HAP-1 (cell line): ENCODE measurements around the gene RIGI.
"Not testable (repeated sequence)": the region's sequence is repeated elsewhere in the genome, so short reads cannot be mapped to it uniquely, and the experiment has no call there.

Experiments
- DNase-seq, 2 experiments: peaks; one replicate each; pipeline ENCODE4 v3.0.0-alpha.2; 2016 to 2020; ENCODE audit warnings: low spot score in 2 of 2
- H3K27me3 ChIP-seq: fragments of 250-450 bp; sonication (Bioruptor Pico); 2 replicates; pipeline ENCODE4 v1.5.1; 2020; ENCODE audit warnings: low read depth, mild to moderate bottlenecking, moderate library complexity
- H3K36me3 ChIP-seq: fragments of 250-450 bp; sonication (Bioruptor Pico); replicated peaks from 2 replicates; pipeline ENCODE4 v1.5.1; 2020; ENCODE audit warnings: mild to moderate bottlenecking
- H3K4me1 ChIP-seq: fragments of 250-450 bp; sonication (Bioruptor Pico); 2 replicates; pipeline ENCODE4 v1.5.1; 2020; ENCODE audit warnings: mild to moderate bottlenecking
- H3K4me3 ChIP-seq: fragments of 250-450 bp; sonication (Bioruptor Pico); 2 replicates; pipeline ENCODE4 v1.5.1; 2020; ENCODE audit warnings: mild to moderate bottlenecking, moderate library complexity
- H3K9me3 ChIP-seq: fragments of 250-450 bp; sonication (Bioruptor Pico); 2 replicates; pipeline ENCODE4 v1.5.1; 2020; ENCODE audit warnings: mild to moderate bottlenecking, moderate library complexity
- in situ Hi-C: fragments of 300-500 bp; cut with MboI; formaldehyde crosslinking; loops from 3 replicates; pipeline ENCODE4 v1.14.3; 2020; ENCODE audit warnings: low sequenced_read_pairs, inconsistent platforms, mixed read lengths

The RIGI gene

DNA sequence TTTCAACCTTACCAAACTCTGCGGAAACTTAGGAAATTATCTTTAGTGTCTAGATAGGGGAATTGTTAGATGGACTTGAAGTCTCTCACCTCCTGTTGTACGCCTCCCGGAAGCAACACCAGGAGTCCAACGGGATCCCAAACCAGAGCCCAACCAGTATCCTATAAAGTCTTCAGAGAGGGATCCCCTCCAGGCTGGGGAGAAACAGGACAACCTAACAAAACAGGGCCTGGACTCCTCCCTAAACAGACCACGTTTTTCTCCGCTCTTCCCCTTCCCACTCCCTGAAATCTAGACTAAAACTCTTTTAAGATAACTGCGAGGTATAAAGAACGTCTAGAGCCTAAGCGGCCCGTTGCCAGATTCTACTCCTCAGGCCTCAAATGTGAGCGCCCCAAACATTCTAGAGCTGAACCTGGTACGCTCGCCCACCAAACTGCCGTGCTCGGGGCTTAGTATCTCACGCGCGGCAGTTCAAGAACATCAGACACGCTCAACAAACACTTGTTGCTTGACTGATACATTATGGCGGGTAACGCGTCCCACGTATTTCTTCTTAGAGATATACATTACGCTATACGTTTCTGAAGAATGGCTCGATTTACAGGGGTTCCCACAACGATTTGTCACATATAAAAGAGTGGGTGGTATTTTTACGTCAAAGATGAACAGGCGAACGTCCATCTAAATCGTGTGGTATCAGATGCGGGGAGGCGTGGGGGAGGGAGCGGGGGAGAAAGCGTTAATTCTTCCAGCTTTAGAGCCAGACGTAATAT is 25.5 kb upstream of the RIGI start:
- Histone ChIP-seq H3K9me3 (no peaks in the 10 kb centered on the region), H3K4me1 (peaks cover 7% of the 10 kb centered on the region; the same call in 1 of the 2 replicates), H3K27me3 (no peaks in the 10 kb centered on the region), H3K36me3 (peaks cover 5% of the 10 kb centered on the region), H3K4me3 (peak overlapping the region; percentile 85)
- peak; percentile 70 to 72 for DNase-seq
- in situ Hi-C loops: no loop called here

DNA sequence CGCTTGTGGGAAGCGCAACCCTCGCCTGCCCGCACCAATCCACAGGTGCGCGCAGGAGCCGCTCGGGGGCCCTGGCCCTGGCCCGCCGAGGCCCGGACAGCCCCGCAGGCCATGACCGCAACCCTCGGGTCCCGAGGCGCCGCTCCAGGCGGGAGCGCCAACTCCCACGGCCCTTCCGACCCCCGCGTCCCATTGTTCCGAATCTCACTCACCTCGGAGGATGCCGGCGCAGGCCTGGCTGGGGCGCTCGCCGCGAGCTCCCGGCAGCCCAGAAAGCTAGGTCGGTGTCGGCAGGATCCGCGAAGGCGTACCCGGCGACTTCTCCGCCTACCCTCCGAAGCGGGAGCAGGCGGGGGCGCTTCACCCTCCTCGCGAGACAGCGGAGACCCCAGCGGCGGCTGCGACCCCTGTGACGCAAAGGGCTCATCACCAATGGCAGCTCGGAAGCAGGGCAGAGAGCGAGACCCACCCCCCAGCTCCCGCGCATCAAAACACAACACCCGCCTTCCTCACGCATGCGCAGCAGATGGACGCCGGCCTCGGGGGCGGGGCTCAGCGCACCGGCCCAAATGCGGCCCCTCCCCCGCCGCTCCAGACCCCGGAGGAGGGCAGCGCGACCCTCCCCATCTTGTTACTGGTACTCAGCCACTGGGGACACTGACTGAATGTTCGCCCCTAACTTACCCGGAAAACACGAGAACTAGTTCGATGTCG is 24.7 kb upstream of the RIGI start:
- peaks cover 5% of the 10 kb centered on the region for H3K36me3 ChIP-seq
- peak; percentile 93 to 97 for DNase-seq
- H3K27me3 ChIP-seq: no peaks in the 10 kb centered on the region
- H3K4me1 ChIP-seq: peaks cover 7% of the 10 kb centered on the region; the same call in 1 of the 2 replicates
- in situ Hi-C loops: no loop called here
- peak overlapping the region; percentile 85 for H3K4me3 ChIP-seq
- no peaks in the 10 kb centered on the region for H3K9me3 ChIP-seq

DNA sequence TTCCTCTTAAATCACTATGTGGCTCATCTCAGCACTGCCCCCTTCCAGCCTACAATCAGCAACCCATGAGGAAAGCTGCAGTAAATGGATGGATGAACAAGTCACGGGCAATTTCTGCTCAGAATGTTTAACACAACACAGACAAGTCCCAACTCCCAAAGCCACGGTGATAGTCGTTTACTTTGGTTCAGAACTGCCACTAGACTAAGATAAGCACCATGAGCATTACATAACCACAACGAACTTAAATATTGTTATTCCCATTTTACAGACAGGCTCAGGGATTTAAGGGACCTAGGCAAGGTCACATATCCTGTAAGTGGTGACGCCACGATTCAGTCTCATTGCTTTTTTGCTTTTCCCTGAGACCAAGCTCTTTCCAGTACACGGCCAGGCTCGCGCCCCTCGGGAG is 24.2 kb upstream of the RIGI start:
- Histone ChIP-seq H3K27me3 (no peaks in the 10 kb centered on the region), H3K9me3 (no peaks in the 10 kb centered on the region), H3K4me1 (peaks cover 7% of the 10 kb centered on the region; the same call in 1 of the 2 replicates), H3K36me3 (peaks cover 5% of the 10 kb centered on the region), H3K4me3 (peak overlapping the region; percentile 85)
- no peak for DNase-seq
- in situ Hi-C loops: no loop called here

DNA sequence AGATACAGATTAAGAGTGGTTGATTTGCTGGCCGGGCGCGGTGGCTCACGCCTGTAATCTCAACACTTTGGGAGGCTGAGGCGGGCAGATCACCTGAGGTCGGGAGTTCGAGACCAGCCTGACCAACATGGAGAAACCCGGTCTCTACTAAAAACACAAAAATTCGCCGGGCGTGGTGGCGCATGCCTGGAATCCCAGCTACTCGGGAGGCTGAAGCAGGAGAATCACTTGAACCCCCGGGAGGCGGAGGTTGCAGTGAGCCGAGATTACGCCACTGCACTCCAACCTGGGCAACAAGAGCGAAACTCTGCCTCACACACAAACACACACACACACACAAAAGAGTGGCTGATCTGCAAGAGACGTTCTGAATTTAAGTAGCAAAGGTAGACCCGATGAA is 22.2 kb upstream of the RIGI start:
- not testable (repeated sequence) for DNase-seq

DNA sequence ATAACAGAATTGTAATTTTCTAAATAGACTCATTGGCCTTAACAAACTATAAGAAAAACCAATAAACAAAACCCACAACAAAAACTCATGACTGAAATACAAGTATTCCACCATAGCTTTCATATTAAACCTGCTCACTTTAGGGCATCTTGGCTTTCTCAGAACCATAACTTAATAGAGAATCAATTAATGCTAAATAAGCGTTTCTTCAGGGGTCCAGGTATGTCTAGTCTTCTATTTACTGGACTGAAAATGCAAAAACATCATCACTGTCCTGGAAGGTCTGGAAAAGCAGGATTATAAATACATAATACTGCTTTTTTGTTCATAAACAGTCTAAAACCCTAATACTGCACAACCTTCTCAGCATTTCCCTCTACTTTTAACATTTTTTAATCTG is 19.9 kb upstream of the RIGI start:
- in situ Hi-C loops: no loop called here

More for the DNA sequence above, 22.2 kb upstream of the RIGI start:
- H3K9me3 ChIP-seq, H3K27me3 ChIP-seq, H3K4me1 ChIP-seq, in situ Hi-C loops, H3K4me3 ChIP-seq: not testable (repeated sequence)
- peaks cover 15% of the 10 kb centered on the region for H3K36me3 ChIP-seq

DNA sequence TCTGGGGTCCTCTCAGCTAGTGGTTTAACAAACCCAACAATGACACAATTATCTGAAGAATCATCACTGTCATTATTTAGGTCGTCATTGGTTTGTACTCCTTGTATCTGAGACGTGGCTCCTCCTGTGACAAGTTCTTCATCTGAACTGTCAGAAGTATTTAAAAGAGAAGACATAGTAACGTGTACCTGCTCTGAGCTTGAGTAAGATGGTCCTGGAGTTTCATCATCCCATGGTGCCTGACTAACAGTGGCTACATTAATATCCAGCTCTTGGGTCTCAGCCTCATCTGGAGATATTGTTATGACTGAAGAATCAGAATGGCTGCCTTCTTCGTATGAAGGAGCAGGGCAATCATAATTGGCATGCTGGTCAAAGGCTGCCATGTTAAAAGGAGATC is 17.1 kb upstream of the RIGI start:
- Histone ChIP-seq H3K4me1 (no peaks in the 10 kb centered on the region), H3K36me3 (peaks cover 29% of the 10 kb centered on the region), H3K27me3 (no peaks in the 10 kb centered on the region), H3K9me3 (no peaks in the 10 kb centered on the region), H3K4me3 (no peak overlapping the region)
- no peak for DNase-seq
- in situ Hi-C loops: no loop called here

More for the DNA sequence above, 19.9 kb upstream of the RIGI start:
- Histone ChIP-seq H3K4me1 (peaks cover 4% of the 10 kb centered on the region; the same call in 1 of the 2 replicates), H3K36me3 (peaks cover 34% of the 10 kb centered on the region), H3K9me3 (no peaks in the 10 kb centered on the region), H3K4me3 (no peak overlapping the region), H3K27me3 (no peaks in the 10 kb centered on the region)
- DNase-seq: no peak

DNA sequence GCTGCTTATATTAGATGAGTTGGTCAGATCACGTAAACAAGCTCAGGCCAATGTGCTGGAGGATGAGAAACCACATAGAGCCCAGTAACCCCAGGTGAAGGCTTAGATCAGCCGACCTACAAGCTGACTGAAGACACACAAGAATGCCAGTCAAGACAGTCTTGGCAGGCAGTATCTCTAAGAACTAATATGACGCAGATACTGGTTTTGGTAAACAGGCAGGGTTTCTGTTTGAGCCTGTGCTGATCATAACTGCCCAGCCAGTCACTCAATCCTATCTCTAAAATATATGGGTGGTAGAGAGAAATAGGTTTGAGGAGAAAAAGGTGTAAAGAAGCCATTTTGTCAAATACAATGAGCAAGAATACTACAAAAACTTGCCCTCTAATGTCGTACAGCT is 7.8 kb upstream of the RIGI start:
- in situ Hi-C loops: no loop called here
- no peaks in the 10 kb centered on the region for H3K9me3 ChIP-seq
- no peak overlapping the region for H3K4me3 ChIP-seq
- no peaks in the 10 kb centered on the region for H3K27me3 ChIP-seq
- H3K36me3 ChIP-seq: no peaks in the 10 kb centered on the region
- no peaks in the 10 kb centered on the region for H3K4me1 ChIP-seq
- no peak for DNase-seq

DNA sequence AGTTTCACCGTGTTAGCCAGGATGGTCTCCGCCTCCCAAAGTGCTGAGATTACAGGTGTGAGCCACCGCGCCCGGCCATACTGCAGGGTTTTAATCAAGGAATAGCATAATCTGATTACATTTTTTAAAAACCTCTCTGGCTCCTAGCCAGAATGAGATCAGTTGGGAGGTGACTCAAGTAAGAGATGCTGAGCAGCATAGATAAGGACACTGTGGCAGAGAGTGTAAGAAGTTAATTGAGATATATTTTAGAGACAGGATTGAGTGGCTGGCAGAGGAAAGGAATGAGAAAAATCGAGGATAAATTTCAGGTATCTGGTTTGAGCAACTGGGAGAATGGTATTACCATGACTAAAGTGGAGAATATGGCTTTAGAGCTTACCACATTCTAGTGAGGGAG is 7.3 kb upstream of the RIGI start:
- no peaks in the 10 kb centered on the region for H3K4me1 ChIP-seq
- no peaks in the 10 kb centered on the region for H3K36me3 ChIP-seq
- no peak for DNase-seq
- no peak overlapping the region for H3K4me3 ChIP-seq
- no peaks in the 10 kb centered on the region for H3K27me3 ChIP-seq
- no peaks in the 10 kb centered on the region for H3K9me3 ChIP-seq
- in situ Hi-C loops: no loop called here

DNA sequence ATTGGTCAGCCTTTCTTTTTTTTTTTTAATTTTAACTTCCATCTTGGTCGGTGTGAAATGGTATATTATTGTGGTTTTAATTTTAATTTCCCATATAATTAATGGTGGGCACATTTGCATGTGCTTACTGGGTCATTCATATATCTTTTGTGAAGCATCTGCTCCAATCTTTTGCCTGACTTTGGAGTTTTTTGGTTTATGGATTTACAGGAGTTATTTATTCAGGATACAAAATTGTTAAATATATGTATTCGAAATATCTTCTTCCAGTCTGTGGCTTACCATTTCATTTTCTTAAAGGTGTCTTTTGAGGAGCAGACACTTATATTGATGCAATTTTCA is 682 bp upstream of the RIGI start:
- Histone ChIP-seq H3K4me3 (peak overlapping the region; percentile 46), H3K4me1 (peaks cover 7% of the 10 kb centered on the region), H3K36me3 (no peaks in the 10 kb centered on the region), H3K9me3 (no peaks in the 10 kb centered on the region), H3K27me3 (no peaks in the 10 kb centered on the region)
- in situ Hi-C loops: no loop called here
- no peak for DNase-seq

DNA sequence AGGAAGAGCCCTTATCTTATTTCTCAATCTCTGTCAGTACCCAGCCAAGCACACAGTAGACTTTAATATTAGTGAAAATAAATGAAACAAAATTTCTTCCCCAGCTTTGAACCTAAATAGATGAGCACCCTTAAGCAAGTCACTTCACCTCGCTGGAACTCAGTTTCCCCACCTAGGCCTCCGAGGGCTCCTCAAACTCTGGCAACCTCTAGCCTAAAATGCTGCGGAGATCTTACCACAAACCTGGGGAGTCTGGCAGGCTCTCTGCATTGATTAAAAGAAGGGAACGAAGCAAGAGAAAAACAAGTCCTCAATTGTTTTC is 326 bp downstream of the RIGI start:
- in situ Hi-C loops: no loop called here
- Histone ChIP-seq H3K9me3 (no peaks in the 10 kb centered on the region; the same call in 1 of the 2 replicates), H3K4me3 (peak overlapping the region; percentile 46), H3K4me1 (peaks cover 7% of the 10 kb centered on the region), H3K27me3 (no peaks in the 10 kb centered on the region), H3K36me3 (no peaks in the 10 kb centered on the region)
- no peak for DNase-seq

DNA sequence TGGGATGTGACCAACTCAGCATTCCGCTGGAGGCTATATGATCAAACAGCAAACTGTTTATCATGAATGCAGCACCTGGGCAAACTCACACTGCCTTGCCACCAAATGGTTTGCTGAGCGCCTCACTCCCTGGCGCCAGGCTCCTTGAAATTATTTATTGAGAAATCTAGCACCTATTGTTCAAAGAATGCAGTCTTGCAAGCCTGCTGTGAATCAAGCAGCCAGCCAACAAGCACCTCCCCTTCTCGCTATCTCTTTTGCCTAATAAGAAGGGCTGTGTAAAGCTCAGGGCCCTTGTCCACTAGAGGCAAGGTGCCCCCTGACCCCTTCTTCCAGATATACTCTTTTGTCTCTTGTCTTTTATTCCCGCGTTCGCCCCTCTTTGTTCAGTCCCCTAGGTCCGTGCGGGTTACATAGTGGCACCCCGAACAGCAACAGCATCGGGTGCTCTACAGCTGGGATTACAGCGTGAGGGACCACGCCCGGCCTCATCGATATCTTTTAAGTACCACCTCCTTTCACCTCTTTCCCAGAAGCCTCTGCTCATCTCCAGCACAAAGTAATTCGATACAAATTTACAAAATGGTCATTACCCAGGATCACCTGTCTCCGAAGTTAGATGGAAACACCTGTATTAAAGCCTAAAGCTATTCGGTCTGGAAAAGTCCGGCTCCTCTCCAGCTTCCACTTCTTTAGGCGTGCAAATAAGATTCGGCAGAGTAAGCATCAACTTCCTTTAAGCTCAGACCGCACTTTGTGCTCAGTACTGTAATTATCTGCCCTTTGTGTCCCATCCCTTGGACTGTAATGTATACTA is 896 bp downstream of the RIGI start:
- no peaks in the 10 kb centered on the region; the same call in 1 of the 2 replicates for H3K9me3 ChIP-seq
- H3K4me1 ChIP-seq: peaks cover 7% of the 10 kb centered on the region
- in situ Hi-C loops: no loop called here
- DNase-seq: peak; percentile 25 to 48
- H3K36me3 ChIP-seq: no peaks in the 10 kb centered on the region
- no peaks in the 10 kb centered on the region for H3K27me3 ChIP-seq
- peak overlapping the region; percentile 46 for H3K4me3 ChIP-seq

DNA sequence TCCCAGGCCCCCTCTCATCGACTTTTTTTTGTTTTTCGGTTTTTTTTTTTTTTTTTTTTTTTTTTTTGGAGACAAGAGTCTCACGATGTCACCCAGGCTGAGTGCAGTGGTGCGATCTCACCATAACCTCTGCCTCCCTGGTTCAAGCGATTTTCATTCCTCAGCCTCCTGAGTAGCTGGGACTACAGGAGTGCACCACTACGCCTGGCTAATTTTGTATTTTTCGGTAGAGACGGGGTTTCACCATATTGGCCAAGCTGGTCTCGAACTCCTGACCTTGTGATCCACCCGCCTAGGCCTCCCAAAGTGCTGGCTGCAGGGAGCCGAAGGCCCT is 1.5 kb downstream of the RIGI start:
- DNase-seq, H3K9me3 ChIP-seq, in situ Hi-C loops, H3K36me3 ChIP-seq, H3K27me3 ChIP-seq, H3K4me3 ChIP-seq, H3K4me1 ChIP-seq: not testable (repeated sequence)

DNA sequence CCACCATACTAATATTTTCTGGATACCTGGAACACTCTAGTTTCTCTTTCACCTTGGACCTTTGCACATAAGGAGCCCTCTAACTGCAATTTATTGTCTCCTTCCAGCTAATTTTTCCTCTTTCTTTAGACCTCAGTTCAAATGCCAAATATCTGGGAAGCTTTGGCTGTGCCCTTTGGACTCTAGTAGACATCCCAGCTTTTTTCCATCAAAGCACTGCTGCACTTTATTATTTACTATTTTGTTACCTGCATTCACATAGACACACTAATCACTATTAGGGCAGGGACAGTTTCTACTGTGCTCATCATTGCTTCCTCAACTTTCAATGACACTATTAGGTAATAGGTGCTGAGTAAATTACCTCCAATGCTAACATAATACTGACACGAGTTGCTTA is 2.1 kb downstream of the RIGI start:
- Histone ChIP-seq H3K4me1 (peaks cover 7% of the 10 kb centered on the region), H3K9me3 (peaks cover 1% of the 10 kb centered on the region), H3K27me3 (no peaks in the 10 kb centered on the region), H3K36me3 (no peaks in the 10 kb centered on the region), H3K4me3 (no peak overlapping the region)
- DNase-seq: no peak
- in situ Hi-C loops: no loop called here

DNA sequence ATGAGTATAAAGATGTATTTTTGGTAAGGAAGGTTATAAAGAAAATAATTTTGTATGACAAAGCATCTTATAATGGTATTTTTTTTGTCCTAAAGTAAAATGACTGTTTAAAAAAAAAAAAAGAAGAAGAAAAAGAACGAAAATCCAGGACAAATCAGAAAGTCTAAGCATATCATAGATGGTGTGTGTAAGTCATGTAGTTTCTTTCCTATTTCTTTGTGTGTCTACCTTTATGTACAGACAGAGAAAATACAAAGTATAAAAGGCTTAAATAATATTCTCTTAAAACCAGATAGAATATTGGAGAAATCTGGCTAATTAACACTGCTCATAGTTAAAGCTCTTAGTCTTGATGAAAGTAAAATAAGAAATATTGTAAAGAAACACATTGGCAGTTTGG is 7.7 kb downstream of the RIGI start:
- peaks cover 10% of the 10 kb centered on the region for H3K9me3 ChIP-seq
- in situ Hi-C loops: no loop called here

More for the DNA sequence above, 7.7 kb downstream of the RIGI start:
- no peak for DNase-seq
- Histone ChIP-seq H3K27me3 (no peaks in the 10 kb centered on the region), H3K4me1 (no peaks in the 10 kb centered on the region), H3K36me3 (no peaks in the 10 kb centered on the region), H3K4me3 (no peak overlapping the region)
